HG03558 (cell line): ENCODE results near the gene THUMPD2.
"Not testable (repeated sequence)": the region's sequence is repeated elsewhere in the genome, so short reads cannot be mapped to it uniquely, and the experiment has no call there.

ENCODE experiments used
- ATAC-seq: cut with Tn5 transposase; IDR thresholded peaks from one replicate; pipeline ENCODE4 v1.9.1; 2021; ENCODE audit warnings: moderate number of reproducible peaks; ENCODE audit not compliant: unreplicated experiment; ENCODE audit errors: extremely low read depth

Gene THUMPD2

DNA sequence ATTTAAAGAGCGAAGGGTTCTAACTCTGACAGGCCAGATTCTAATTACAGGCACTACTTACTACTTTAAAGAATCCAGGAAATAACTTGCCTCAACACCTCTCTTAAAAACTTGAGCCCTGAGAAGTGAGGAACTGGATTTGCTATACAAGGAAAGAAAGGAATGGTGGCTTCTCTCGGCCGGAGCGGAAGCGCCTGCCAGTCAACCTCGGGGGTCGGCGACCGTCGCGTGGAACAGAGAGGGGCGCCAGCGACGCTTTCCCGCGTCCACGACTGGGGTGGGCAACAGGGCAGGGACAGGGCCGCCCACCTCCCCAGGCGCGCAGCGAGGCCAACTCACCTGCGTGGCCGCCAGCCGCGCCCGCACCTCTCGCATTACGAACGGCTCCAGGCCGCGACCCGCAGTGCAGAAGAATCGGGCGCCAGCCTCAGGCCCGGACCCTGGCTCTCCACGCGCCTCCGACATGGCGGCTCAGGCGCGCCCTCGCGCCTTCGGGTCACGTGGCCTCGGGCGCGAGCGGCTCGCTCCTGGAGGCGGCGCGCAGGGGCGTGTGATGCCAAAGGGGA is at the start of gene THUMPD2:
THUMPD2 (minus strand) TSS at position 484 of the 566 bp plus-strand sequence; CDS start at position 465, 19 bp downstream.
- peak; percentile 75 for ATAC-seq

- no peak for ATAC-seq
Measured at GRCh38 chr2:39821871-39822270, 42.8 kb upstream of the THUMPD2 start.

DNA sequence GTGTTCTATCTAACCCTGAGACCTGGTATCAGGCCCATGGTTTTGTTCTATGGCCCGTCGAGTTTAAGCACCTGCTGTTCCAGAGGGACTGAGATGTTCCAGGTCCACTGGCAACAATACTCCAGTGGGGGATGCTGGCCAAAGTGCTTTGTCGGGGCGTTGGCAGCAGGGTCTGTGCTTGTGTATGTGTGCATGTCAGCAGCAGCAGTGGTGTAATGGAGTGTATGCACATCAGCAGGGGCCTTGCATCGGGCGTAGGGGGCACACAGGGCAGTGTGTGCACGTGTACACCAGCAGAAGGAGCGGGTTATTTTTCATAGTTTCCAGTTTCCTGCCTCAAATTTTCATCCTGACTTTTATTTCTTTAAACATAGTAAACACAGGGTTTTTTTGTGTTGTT is 37.8 kb upstream of the THUMPD2 start:
- no peak for ATAC-seq

GRCh38 chr2:39816428-39816827 is 37.4 kb upstream of the THUMPD2 start:
- ATAC-seq = no peak

- no peak for ATAC-seq
Measured at GRCh38 chr2:39805936-39806608, 27.0 kb upstream of the THUMPD2 start.

- no peak for ATAC-seq
Measured at GRCh38 chr2:39803839-39804238, 24.8 kb upstream of the THUMPD2 start.

- no peak for ATAC-seq
Measured at GRCh38 chr2:39800752-39801151, 21.7 kb upstream of the THUMPD2 start.

DNA sequence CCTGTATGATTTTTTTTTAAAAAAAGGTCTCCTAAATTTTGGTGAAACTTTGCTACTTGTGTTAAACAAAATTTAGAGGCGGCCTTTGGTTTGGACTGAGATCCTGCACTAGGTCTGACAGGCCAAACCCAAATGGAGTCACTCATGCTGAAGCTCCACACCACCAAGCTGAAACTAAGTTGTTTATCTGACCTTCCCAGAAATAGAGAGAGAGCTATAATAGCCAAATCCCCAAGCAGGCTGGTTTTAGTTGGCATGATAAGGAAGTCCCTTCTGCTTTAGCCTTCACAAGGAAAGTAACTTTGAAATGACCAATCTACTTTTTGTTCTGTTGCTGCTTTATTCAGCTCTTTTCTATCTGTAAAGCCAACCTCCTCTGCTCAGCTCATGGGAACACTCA is 17.1 kb upstream of the THUMPD2 start:
- ATAC-seq = no peak

- ATAC-seq = not testable (repeated sequence)
Measured at GRCh38 chr2:39790216-39790818, 11.3 kb upstream of the THUMPD2 start.

DNA sequence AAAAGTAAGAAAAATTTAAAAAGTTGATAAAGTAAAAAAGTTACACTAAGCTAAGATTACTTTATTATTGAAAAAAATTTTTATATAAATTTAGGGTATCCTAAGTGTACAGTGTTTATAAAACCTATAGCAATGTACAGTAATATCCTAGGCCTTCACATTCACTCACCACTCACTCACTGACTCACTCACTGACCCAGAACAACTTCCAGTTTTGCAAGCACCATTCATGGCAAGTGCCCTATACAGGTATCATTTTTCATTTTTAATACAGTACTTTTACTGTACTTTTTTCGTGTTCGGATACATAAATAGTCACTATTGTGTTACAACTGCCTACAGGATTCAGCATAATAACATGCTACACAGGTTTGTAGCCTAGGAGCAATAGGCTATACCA is 8.9 kb upstream of the THUMPD2 start:
- ATAC-seq = no peak

DNA sequence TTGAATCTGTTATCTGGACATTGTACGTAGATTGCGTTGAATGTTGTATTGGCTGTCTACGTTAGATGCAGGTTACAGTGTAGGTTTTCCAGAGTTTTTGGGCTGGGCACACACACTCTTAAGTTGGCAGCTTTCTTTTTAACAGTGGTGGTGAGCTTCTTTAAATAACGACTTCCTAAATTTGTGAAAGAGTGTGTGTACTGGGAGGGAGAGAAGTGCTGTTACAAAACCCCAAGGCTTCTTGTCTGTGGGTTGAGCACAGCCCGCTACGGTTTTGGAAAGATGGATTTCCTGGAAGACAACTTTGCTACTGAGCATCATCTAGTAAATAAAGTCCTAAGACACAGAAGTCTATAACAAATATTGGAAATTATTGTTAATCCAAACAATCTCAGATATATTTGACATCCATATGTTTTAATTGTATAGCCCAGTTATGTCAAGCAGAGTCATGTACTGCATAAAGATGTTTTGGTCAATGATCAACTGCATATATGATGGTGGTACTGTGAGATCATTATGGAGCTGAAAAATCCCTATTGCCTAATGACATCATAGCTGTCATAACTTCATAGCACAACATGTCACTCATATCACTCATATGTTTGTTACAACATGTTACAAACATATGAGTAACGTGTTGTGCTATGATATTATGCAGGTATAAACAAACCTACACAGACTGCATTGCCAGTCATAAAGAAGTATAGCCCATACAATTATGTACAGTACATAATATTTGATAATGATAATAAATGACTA is 7.9 kb upstream of the THUMPD2 start:
- no peak for ATAC-seq

GRCh38 chr2:39782591-39782990 is 3.5 kb upstream of the THUMPD2 start:
- ATAC-seq = no peak

DNA sequence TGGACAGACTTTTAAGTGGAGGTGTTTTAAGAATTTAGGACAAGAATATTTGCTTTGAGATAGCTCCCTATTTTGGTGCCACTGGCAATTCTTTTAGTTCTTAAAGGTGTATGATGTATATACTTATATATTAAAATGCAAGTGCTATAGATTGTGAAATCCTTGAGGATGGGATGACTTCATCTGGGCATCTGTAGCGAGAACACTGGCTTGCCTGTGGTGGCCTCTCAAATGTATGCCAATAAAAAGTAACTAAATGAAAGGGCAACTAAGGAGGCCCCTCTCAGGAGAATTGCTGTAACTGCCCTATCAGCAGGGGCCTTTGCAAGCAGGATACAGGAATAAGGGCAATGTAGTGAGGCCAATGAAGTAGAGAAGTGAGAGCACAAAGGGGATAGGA is 2.6 kb upstream of the THUMPD2 start:
- ATAC-seq = no peak

DNA sequence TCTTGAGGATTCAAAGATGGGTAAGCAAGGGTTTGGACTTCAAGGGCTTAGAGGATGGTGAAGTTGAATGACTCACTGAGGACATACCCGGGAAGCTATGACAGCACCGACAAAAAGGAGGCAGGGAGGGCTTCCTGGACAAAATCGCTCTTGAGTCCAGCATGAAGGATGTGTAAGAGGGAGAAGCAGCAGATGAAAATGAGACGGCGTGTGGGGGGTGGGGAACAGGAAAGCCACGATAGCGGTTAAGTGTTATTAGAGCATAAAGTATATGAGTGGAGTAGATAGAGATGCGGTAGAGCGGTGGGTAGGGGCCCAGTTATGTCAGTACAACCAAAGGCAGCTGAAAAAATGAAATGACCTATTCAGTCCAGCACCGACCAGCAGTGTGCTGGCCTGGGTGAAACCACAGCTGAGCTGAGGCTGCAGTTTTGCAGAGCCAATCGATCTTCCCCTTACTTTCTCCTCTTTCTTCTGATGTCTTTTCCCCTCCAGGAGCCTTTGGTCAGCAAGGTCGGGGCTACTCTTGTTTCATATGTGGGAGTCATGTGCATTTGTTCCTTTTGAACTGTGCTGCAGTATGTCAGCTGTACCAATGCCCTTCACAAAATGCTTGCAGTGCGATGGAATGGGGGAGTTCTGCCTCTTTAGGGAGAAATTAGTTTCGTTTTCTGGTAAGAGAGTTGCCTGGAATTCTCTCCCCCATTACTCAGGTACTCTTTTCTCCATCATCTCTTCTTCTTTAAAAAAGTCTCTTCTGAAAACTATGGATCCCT is 2.0 kb upstream of the THUMPD2 start:
- no peak for ATAC-seq

GRCh38 chr2:39779927-39780326 is 869 bp upstream of the THUMPD2 start:
- ATAC-seq = no peak

DNA sequence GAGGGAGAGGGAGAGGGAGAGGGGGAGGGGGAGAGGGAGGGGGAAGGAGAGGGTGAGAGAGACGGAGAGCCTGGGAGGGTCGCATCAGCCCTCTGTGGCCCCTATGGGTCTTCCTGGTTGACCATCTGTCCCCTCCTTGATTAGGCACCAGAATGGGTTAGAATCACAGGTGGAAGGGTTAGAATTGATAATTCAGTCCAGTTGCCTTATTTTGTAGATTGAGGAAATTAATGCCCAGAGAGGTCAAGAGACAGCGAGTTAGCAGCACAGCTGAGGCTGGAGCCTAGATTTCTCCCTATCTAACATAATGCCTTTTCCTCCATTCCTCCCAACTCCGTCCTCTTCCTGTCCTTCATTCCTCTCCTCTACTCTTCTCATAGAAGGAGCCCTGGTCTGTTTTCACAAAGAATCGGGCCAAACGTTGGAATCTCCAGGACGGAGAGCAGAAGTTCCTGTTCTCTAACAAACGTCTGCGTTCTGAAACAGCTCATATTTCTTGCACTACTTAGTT is 338 bp upstream of the THUMPD2 start:
- no peak for ATAC-seq

DNA sequence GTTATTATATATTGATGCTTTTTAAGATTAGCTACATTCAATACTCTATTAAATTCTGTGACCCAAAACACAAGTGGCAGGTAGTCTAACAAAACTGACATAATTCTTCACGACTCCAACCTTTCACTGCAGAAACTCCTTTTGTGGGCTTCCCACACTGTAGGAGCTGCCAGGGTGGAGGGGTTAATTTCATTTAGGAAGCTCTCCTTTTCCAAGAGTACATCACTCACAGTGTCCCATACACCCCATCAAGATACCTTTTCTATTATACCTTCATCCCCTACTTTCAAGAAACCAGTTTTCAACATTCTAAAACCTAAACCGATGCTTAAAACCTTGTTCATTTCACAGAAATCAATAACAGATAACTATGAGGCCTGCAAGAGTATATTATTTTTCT is 825 bp downstream of the THUMPD2 start:
- ATAC-seq = no peak

DNA sequence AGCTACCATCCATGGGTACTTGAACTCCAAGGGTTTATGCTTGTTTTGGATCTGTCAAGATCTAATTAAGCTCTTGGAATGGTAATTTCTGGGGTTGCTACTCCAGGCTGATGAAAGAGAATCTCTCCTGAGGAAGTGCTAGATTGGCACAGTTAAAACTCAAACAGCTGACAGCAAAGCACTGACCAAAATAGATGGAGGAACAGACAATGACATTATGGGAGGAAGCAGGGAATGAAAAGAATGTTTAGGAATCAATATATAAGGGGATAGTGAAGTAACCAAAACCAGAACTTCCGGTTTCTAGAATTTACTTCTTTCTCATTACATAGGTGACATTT is 6.3 kb downstream of the THUMPD2 start:
- no peak for ATAC-seq

DNA sequence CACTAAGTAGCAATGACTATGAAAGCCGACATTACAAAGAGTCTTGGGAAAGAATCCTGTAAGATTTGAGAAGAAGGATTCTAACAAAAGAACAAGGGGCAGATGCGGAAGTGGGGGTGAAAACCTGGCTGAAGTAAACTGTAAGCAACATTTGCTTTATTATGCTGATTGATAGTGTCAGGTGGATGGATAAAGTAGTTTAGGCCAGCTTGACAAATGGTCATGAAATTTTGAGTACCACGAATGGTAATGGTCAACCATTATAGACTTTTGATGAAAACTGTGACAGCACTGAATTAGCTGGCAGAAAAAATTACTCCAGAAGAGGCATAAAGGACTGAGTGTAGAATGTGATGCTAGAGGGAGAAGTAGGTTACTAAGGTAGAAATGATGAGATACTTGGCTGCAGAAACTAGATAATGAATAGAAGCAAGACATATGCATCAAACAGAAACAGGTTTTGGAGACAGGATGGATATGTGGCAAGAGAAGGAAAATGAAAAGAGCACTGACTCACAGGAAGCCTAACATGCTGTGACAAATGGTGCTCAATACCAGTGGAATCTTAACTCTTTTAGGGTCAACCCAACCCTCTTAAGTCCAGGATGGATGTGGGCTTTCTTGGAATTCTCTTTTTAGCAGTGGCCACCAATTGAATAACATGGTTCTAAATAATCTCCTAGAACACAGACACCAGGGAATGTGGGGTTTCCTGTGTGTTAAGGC is 6.8 kb downstream of the THUMPD2 start:
- no peak for ATAC-seq

DNA sequence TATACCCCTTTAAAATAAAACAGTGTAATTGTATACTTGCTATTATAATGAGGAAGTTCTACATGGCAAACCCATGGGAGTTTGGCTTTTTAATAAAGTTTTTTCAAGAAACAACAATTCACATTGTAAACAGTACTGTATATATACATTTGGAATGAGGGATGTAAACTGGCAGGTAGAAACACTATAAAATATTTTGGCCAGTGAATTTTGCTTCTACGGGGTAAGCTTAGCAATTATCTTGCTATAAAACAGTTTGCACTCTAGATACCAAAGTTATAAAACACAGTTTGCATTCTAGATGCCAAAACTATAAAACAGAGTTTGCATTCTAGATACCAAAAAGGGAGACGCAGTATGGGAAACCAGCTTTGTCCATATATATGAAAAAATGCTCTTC is 16.6 kb downstream of the THUMPD2 start:
- no peak for ATAC-seq
